GM12801 (cell line): ENCODE data around the gene MIA3.

Source experiments
- CTCF ChIP-seq: IDR thresholded peaks from one replicate; pipeline ENCODE4 v1.5.1; 2011; ENCODE audit warnings: control low read depth; ENCODE audit not compliant: insufficient read length; ENCODE audit errors: extremely low read depth

Gene MIA3, protein sequence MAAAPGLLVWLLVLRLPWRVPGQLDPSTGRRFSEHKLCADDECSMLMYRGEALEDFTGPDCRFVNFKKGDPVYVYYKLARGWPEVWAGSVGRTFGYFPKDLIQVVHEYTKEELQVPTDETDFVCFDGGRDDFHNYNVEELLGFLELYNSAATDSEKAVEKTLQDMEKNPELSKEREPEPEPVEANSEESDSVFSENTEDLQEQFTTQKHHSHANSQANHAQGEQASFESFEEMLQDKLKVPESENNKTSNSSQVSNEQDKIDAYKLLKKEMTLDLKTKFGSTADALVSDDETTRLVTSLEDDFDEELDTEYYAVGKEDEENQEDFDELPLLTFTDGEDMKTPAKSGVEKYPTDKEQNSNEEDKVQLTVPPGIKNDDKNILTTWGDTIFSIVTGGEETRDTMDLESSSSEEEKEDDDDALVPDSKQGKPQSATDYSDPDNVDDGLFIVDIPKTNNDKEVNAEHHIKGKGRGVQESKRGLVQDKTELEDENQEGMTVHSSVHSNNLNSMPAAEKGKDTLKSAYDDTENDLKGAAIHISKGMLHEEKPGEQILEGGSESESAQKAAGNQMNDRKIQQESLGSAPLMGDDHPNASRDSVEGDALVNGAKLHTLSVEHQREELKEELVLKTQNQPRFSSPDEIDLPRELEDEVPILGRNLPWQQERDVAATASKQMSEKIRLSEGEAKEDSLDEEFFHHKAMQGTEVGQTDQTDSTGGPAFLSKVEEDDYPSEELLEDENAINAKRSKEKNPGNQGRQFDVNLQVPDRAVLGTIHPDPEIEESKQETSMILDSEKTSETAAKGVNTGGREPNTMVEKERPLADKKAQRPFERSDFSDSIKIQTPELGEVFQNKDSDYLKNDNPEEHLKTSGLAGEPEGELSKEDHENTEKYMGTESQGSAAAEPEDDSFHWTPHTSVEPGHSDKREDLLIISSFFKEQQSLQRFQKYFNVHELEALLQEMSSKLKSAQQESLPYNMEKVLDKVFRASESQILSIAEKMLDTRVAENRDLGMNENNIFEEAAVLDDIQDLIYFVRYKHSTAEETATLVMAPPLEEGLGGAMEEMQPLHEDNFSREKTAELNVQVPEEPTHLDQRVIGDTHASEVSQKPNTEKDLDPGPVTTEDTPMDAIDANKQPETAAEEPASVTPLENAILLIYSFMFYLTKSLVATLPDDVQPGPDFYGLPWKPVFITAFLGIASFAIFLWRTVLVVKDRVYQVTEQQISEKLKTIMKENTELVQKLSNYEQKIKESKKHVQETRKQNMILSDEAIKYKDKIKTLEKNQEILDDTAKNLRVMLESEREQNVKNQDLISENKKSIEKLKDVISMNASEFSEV (N-terminal part only)

GRCh38 chr1:222618001-222618879 is at the start of gene MIA3:
TSS of gene MIA3 (plus strand) at chr1:222618097. CDS start at chr1:222618111, 14 bp downstream.
- no peak for TF ChIP-seq CTCF

DNA sequence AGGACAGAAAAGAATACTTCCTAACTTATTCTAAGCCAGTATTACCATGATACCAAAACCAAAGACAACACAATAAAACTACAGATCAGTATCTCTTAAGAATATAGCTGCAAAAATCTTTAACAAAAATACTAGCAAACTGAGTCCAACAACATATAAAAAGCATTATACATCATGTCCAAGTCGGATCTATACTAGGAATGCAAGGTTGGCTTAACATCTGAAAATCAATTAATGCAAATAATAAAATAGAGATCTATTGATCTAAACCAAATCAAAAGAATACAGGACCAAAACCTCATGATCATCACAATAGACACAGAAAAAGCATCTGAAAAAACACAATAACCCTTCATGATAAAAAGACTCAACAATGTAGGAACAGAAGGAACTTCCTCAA is 47.1 kb upstream of the MIA3 start:
- TF ChIP-seq CTCF = no peak

GRCh38 chr1:222579316-222579715 is 38.6 kb upstream of the MIA3 start:
- no peak for TF ChIP-seq CTCF

DNA sequence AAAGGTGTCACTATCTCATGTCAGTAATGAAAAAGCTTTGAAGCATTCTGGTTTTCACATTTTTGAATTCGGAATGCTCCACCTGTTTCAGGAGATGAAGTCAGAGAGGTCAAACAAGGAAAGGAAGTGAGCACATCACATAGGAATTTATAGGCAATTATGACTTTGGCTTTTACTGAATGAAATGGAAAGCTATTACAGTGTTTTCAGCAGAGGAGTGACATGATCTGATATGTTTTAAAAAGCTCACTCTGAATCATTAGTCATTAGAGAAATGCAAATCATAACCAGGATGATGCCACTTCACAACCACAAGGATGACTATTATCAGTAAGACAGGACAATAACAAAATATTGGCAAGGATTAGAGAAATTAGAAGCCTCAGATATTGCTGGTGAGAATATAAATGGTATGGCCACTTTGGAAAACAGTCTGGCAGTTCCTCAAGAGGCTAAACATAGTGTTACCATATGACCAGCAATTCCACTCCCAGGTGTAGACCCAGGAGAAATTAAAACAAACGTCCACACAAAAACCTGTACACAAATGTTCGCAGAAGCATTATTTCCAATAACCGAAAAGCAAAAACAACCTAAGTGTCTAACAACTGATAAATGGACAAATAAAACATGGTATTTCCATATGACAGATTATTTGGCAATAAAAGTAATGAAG is 35.7 kb upstream of the MIA3 start:
- TF ChIP-seq CTCF = no peak

GRCh38 chr1:222583079-222583478 is 34.8 kb upstream of the MIA3 start:
- no peak for TF ChIP-seq CTCF

DNA sequence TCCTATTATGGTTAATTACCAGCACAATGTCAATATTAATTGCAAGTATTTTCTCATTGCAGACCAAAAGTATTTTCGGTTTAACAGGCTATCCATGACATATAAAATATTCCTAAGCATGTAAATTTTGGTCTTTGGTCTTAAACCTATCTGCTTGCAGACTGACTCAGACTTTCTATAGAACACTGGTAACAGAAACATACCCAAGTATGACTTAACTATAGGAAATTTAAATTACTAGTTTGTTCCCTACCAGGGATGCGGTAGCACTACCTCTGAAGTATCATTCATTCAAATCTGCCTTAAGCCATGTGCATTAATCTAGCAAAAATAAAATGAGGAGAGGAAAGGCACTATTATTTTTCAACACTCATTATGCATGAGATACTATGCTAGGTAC is 31.1 kb upstream of the MIA3 start:
- TF ChIP-seq CTCF = no peak
